Esophagus squamous epithelium (tissue), 5 donors: ENCODE measurements around the gene FXYD5. TPM values are rescaled to one million over a fixed set of nuclear protein-coding genes. Genes with fewer than 3 reads are reported as not detected.

ENCODE experiments used
- DNase-seq: peaks from one replicate; lab custom pipeline; 2025; lab: John Stamatoyannopoulos, UW
- H3K27ac ChIP-seq, 4 donors: fragments of 200-600 bp; sonication (generic); one replicate each; pipeline ENCODE4 v1.5.1; 2016 to 2019; ENCODE audit warnings: mild to moderate bottlenecking in 1 of 4
- H3K27me3 ChIP-seq, 4 donors: fragments of 200-600 bp; sonication (generic); 1 replicate in 3 of 4; 2 replicates in 1 of 4; pipeline versions ENCODE4 v1.5.1 to v1.6.0; 2017 to 2021; ENCODE audit warnings: antibody characterized with exemption in 1 of 4
- H3K36me3 ChIP-seq, 3 donors: fragments of 200-600 bp; sonication (generic); one replicate each; pipeline ENCODE4 v1.5.1; 2016 to 2019
- H3K4me1 ChIP-seq, 3 donors: fragments of 200-600 bp; sonication (generic); one replicate each; pipeline ENCODE4 v1.5.1; 2017 to 2019
- H3K4me3 ChIP-seq, 4 donors: fragments of 200-600 bp; sonication (generic); 1 replicate in 3 of 4; 2 replicates in 1 of 4; pipeline ENCODE4 v1.5.1; 2016 to 2019; ENCODE audit warnings: mild to moderate bottlenecking in 2 of 4, moderate library complexity in 1 of 4
- H3K9me3 ChIP-seq, 3 donors: fragments of 200-600 bp; sonication (generic); one replicate each; pipeline ENCODE4 v1.5.1; 2016 to 2019
- POLR2A ChIP-seq, 4 donors: fragments of 450-650 bp; IDR thresholded peaks; one replicate each; pipeline ENCODE4 v1.6.1; 2017; ENCODE audit warnings: antibody characterized with exemption in 4 of 4, mild to moderate bottlenecking in 4 of 4, moderate library complexity in 3 of 4
- WGBS, 2 donors: methylation state at CpG; one replicate each; pipeline ENCODE4 v1.1.5; 2018; 5-methylcytosine and 5-hydroxymethylcytosine counted together
- intact Hi-C: fragments of 100-400 bp; cut with DNase I; formaldehyde crosslinking; loops from one replicate; pipeline ENCODE4 v1.15.0; 2022
- total RNA-seq, 4 donors: library from RNA; depleted of rRNA; stranded (reverse); fragments of >200 nt; gene quantifications; one replicate each; pipeline ENCODE4 v1.1.0, GENCODE V29; 2016
- TF ChIP-seq, protein P1 (sequence below), 6 experiments: fragments of 450-650 bp in 4 of 6; fragments of 200-600 bp in 2 of 6; sonication (generic) in 2 of 6; IDR thresholded peaks; one replicate each; pipeline ENCODE4 v1.5.1; 2016 to 2019; ENCODE audit warnings: antibody characterized with exemption in 6 of 6, mild to moderate bottlenecking in 4 of 6, moderate library complexity in 4 of 6
- donor health status: DM: yes; HTN: yes; CAD: no.

FXYD5 gene
- total RNA-seq, 4 donors from 2014 or later = 39.3 to 146 (median 45.7) TPM

DNA sequence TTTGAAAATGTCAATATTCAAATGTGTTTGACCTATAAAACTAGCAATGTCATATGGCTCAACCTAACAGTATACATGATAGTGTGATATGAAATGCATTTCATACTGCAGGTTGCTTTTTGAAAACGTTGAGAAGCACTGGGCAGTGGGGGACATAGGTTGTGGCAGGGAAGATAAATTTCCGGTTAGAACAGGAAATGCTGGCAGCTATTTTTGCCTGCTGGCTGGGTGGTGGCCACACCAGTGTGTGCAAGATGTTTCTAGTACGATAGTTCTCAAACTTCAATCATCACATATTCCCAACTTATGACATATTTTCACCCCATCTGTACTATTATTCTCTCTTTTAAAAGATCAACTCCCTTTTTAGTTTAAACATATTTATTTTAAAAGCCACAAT, 17.2 kb downstream of the FXYD5 start:
- no peaks in the 10 kb centered on the region for H3K27me3 ChIP-seq
- TF ChIP-seq, protein P1, sequence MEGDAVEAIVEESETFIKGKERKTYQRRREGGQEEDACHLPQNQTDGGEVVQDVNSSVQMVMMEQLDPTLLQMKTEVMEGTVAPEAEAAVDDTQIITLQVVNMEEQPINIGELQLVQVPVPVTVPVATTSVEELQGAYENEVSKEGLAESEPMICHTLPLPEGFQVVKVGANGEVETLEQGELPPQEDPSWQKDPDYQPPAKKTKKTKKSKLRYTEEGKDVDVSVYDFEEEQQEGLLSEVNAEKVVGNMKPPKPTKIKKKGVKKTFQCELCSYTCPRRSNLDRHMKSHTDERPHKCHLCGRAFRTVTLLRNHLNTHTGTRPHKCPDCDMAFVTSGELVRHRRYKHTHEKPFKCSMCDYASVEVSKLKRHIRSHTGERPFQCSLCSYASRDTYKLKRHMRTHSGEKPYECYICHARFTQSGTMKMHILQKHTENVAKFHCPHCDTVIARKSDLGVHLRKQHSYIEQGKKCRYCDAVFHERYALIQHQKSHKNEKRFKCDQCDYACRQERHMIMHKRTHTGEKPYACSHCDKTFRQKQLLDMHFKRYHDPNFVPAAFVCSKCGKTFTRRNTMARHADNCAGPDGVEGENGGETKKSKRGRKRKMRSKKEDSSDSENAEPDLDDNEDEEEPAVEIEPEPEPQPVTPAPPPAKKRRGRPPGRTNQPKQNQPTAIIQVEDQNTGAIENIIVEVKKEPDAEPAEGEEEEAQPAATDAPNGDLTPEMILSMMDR (IDR thresholded peaks at IDR 0.05) = no peak
- TF ChIP-seq POLR2A (IDR thresholded peaks at IDR 0.05) = no peak
- DNase-seq = no peak
- peaks cover 11 to 35% (median 14%) of the 10 kb centered on the region in 3 donors for H3K4me1 ChIP-seq
- peaks cover 0 to 15% (median 0%) of the 10 kb centered on the region in 3 donors for H3K36me3 ChIP-seq
- WGBS, 2 donors = 45 to 53% methylated on average over 3 of the region's 3 CpGs
- no peak overlapping the region for H3K4me3 ChIP-seq
- intact Hi-C loops = no loop called here
- peaks cover 0 to 1% (median 0%) of the 10 kb centered on the region in 3 donors for H3K9me3 ChIP-seq
- H3K27ac ChIP-seq = no peak overlapping the region

DNA sequence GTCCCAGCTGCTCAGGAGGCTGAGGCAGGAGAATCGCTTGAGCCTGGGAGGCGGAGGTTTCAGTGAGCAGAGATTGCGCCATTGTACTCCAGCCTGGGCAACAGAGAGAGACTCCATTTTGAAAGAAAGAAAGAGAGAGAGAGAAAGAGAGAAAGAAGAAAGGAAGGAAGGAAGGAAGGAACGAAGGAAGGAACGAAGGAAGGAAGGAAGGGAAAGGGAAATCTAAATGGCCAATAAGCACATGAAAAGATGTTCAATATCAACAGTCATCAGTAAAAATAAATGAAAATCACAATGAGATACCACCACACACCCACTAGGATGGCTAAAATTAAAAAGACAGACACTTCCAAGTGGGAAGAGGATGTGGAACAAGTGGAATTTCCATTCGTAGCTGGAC, 19.7 kb downstream of the FXYD5 start:
- Histone ChIP-seq H3K27ac (no peak overlapping the region), H3K36me3 (peaks cover 0 to 14% (median 0%) of the 10 kb centered on the region in 3 donors), H3K4me3 (no peak overlapping the region), H3K4me1 (peaks cover 0 to 10% (median 0%) of the 10 kb centered on the region in 3 donors), H3K9me3 (no peaks in the 10 kb centered on the region), H3K27me3 (no peaks in the 10 kb centered on the region)
- no peak for TF ChIP-seq POLR2A (IDR thresholded peaks at IDR 0.05)
- TF ChIP-seq, protein P1 (IDR thresholded peaks at IDR 0.05) = no peak
- intact Hi-C loops = no loop called here
- no peak for DNase-seq
- 91 to 92% methylated on average over 6 of the region's 6 CpGs for WGBS, 2 donors

DNA sequence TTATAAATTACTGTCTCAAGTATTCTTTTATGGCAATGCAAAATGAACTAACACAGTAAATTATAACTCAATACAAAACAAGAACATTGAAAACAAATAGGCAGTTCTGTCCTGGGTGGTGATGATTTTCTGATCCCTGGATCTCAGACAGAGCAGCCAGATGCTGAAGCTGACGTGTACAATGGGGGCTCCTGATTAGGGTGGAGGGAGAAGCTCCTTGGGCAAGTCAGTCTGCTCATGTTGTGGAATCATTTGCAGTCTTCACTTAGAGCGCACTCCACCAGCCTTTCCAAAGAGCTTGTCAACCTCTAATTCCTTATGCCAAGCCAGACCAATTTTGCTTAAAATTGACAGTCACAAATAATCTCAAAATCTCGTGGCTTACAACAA, 21.6 kb downstream of the FXYD5 start:
- DNase-seq = no peak
- no peaks in the 10 kb centered on the region for H3K4me1 ChIP-seq
- no peaks in the 10 kb centered on the region for H3K9me3 ChIP-seq
- H3K27me3 ChIP-seq = no peaks in the 10 kb centered on the region
- no peaks in the 10 kb centered on the region for H3K36me3 ChIP-seq
- no peak overlapping the region for H3K4me3 ChIP-seq
- no peak overlapping the region for H3K27ac ChIP-seq
- TF ChIP-seq, protein P1 (IDR thresholded peaks at IDR 0.05) = no peak
- no peak for TF ChIP-seq POLR2A (IDR thresholded peaks at IDR 0.05)
- intact Hi-C loops = no loop called here
- 57 to 78% methylated on average over 1 to 2 of the region's 3 CpGs for WGBS, 2 donors

DNA sequence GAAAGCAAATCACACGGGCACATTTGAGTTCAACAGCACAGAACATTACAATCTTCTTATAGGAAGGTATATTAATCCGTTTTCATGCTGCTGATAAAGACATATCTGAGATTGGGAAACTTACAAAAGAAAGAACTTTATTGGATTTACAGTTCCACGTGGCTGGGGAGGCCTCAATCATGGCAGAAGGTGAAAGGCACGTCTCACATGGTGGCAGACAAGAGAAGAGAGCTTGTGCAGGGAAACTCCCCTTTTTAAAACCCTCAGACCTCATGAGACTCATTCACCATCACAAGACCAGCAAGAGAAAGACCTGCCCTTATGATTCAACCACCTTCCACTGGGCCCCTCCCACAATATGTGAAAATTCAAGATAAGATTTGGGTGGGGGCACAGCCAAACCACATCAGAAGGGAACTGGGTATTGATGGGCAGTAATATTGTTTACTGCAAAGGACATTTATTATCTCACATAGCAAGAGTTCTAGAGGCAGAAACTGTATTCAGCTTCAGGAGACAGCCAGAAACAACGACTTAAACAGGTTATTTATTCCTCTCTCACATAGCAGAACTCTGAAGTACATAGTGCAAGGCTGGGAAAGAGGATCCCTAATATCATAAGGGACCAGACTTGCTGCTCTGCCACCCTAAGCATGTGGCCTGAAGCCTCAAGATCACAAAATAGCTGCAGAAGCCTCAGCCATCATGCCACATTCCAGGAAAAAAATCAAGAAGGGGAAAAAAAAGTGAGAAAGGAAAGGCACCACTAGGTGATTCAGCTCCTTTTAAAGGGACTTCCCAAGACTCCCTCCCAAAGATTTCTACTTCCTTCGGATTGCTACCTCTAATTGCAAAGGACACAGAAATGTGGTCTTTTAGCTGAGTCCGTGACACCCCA, 23.1 kb downstream of the FXYD5 start:
- WGBS, 2 donors = 69 to 70% methylated on average over 7 of the region's 7 CpGs
- Histone ChIP-seq H3K4me3 (no peak overlapping the region), H3K4me1 (no peaks in the 10 kb centered on the region), H3K27me3 (peaks cover 0 to 3% (median 0%) of the 10 kb centered on the region in 4 donors), H3K36me3 (no peaks in the 10 kb centered on the region), H3K9me3 (no peaks in the 10 kb centered on the region), H3K27ac (no peak overlapping the region)
- DNase-seq = no peak
- TF ChIP-seq, protein P1 (IDR thresholded peaks at IDR 0.05) = no peak
- TF ChIP-seq POLR2A (IDR thresholded peaks at IDR 0.05) = no peak
- intact Hi-C loops = no loop called here

DNA sequence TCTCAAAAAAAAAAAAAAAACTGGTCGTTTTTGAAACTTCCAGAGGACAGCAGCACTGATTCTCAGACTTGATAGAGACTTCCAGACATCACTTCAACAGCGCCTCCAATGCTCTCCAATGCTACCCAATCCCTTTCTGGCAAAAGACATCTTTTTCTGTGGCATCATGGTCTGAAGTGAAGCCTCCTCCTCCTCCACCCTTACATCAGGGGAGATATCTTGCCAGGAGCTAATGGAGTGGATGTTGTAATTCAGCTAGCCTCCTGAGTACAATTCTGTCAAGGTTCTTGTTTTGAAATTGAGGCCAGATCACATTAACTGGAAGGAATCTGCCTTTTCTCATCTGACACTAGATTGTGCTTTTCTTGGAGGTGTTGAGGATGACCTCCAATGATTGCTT, 24.2 kb downstream of the FXYD5 start:
- 48 to 53% methylated on average over 2 of the region's 2 CpGs for WGBS, 2 donors
- no peak for DNase-seq
- H3K36me3 ChIP-seq = no peaks in the 10 kb centered on the region
- no peaks in the 10 kb centered on the region for H3K4me1 ChIP-seq
- TF ChIP-seq, protein P1 (IDR thresholded peaks at IDR 0.05) = no peak
- no peak for TF ChIP-seq POLR2A (IDR thresholded peaks at IDR 0.05)
- no peak overlapping the region for H3K27ac ChIP-seq
- intact Hi-C loops = no loop called here
- H3K27me3 ChIP-seq = peaks cover 0 to 6% (median 0%) of the 10 kb centered on the region in 4 donors
- no peak overlapping the region for H3K4me3 ChIP-seq
- H3K9me3 ChIP-seq = no peaks in the 10 kb centered on the region
